Neutrophil (primary cell): ENCODE data around the gene ITGA2B.
A peak's percentile ranks its signal among the peaks of the same experiment; 100 is the strongest.

Source experiments
- H3K27ac ChIP-seq: fragments of 200-600 bp; sonication (generic); 2 replicates; pipeline ENCODE4 v1.5.1; 2016; ENCODE audit warnings: mild to moderate bottlenecking, moderate library complexity
- H3K27me3 ChIP-seq: fragments of 200-600 bp; sonication (generic); 2 replicates; pipeline ENCODE4 v1.6.0; 2016; ENCODE audit warnings: mild to moderate bottlenecking
- H3K36me3 ChIP-seq: fragments of 200-600 bp; sonication (generic); 2 replicates; pipeline ENCODE4 v1.5.1; 2017
- H3K4me1 ChIP-seq, 2 experiments: fragments of 200-600 bp in 1 of 2; sonication (generic) in 1 of 2; 1 replicate in 1 of 2; 2 replicates in 1 of 2; pipeline versions ENCODE4 v1.5.1 to v1.6.1; 2013 to 2016; ENCODE audit warnings: low read depth in 1 of 2, low read length in 1 of 2, mild to moderate bottlenecking in 1 of 2, moderate library complexity in 1 of 2; ENCODE audit not compliant: control insufficient read depth in 1 of 2, insufficient read depth in 1 of 2
- H3K4me3 ChIP-seq, 2 experiments: fragments of 200-600 bp in 1 of 2; sonication (generic) in 1 of 2; 1 replicate in 1 of 2; 2 replicates in 1 of 2; pipeline ENCODE4 v1.5.1; 2013 to 2016; ENCODE audit warnings: low read depth in 1 of 2, low read length in 1 of 2, mild to moderate bottlenecking in 1 of 2, moderate library complexity in 1 of 2
- H3K9me3 ChIP-seq: fragments of 200-600 bp; sonication (generic); 2 replicates; pipeline ENCODE4 v1.5.1; 2016
- TF ChIP-seq, protein P1 (sequence below): fragments of 200-600 bp; sonication (generic); IDR thresholded peaks from 2 replicates; pipeline ENCODE4 v1.5.1; 2016; ENCODE audit warnings: antibody characterized with exemption

The ITGA2B gene

DNA sequence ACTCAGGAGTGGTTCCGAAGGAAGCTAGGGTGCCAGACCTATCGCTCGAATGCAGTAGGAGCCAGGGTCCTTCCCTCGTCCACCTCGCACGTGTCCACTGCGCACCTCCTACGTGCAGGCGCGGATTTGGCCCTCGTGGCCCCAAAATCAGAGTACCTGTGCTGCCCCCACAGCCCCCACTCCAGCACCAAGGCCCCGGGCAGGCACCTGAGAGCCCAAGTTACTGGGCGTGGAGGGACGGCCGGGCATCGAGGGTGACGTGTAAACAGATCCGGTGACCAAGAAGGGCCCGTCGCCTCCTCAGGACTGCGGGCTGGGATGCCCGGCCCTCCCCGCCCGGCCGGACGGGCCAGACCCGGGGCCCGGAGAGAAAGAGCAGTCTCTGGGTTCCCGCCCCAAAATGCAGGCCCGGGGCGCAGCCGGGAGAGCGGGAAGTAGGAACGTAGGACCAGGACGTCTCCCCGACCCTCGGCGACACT is 65.3 kb downstream of the ITGA2B start:
- Histone ChIP-seq H3K27ac (peak overlapping the region; percentile 71), H3K4me3 (peak overlapping the region; percentile 72 to 88), H3K9me3 (no peaks in the 10 kb centered on the region), H3K4me1 (peaks cover 32 to 35% of the 10 kb centered on the region in 2 experiments), H3K27me3 (no peaks in the 10 kb centered on the region), H3K36me3 (peaks cover 21% of the 10 kb centered on the region)
- TF ChIP-seq, protein P1, sequence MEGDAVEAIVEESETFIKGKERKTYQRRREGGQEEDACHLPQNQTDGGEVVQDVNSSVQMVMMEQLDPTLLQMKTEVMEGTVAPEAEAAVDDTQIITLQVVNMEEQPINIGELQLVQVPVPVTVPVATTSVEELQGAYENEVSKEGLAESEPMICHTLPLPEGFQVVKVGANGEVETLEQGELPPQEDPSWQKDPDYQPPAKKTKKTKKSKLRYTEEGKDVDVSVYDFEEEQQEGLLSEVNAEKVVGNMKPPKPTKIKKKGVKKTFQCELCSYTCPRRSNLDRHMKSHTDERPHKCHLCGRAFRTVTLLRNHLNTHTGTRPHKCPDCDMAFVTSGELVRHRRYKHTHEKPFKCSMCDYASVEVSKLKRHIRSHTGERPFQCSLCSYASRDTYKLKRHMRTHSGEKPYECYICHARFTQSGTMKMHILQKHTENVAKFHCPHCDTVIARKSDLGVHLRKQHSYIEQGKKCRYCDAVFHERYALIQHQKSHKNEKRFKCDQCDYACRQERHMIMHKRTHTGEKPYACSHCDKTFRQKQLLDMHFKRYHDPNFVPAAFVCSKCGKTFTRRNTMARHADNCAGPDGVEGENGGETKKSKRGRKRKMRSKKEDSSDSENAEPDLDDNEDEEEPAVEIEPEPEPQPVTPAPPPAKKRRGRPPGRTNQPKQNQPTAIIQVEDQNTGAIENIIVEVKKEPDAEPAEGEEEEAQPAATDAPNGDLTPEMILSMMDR, result no peak

GRCh38 chr17:44323359-44324091 is 65.9 kb downstream of the ITGA2B start:
- Histone ChIP-seq H3K27ac (no peak overlapping the region), H3K4me3 (peak overlapping the region; percentile 72 to 88), H3K36me3 (peaks cover 21% of the 10 kb centered on the region), H3K27me3 (peaks cover 3% of the 10 kb centered on the region), H3K9me3 (no peaks in the 10 kb centered on the region), H3K4me1 (peaks cover 32 to 35% of the 10 kb centered on the region in 2 experiments)
- TF ChIP-seq, protein P1, result no peak

- TF ChIP-seq, protein P1, result no peak
Observed at GRCh38 chr17:44322236-44322895, 67.1 kb downstream of the ITGA2B start.

More at GRCh38 chr17:44322236-44322895, 67.1 kb downstream of the ITGA2B start:
- no peak overlapping the region for H3K27ac ChIP-seq
- peaks cover 15% of the 10 kb centered on the region for H3K27me3 ChIP-seq
- H3K36me3 ChIP-seq, result peaks cover 21% of the 10 kb centered on the region
- peaks cover 32 to 35% of the 10 kb centered on the region in 2 experiments for H3K4me1 ChIP-seq
- no peak overlapping the region for H3K4me3 ChIP-seq
- H3K9me3 ChIP-seq, result no peaks in the 10 kb centered on the region
